Measurements from ENCODE around the gene FOXRED2. TPM values are rescaled to one million over a fixed set of nuclear protein-coding genes. Genes with fewer than 3 reads are reported as not detected.
"Not testable (repeated sequence)": the region's sequence is repeated elsewhere in the genome, so short reads cannot be mapped to it uniquely, and the experiment has no call there.

The FOXRED2 gene
- total RNA-seq, 4 donors from 2014 or later = 0.29 to 24.7 (median 9.5) TPM

- Histone ChIP-seq H3K4me1 (no peaks in the 10 kb centered on the region), H3K27me3 (peaks cover 0 to 4% of the 10 kb centered on the region in 2 donors), H3K27ac (peak within 1 kb of the TSS; percentile 90 to 97), H3K9me3 (no peaks in the 10 kb centered on the region), H3K36me3 (no peaks in the 10 kb centered on the region), H3K4me3 (peak within 1 kb of the TSS; percentile 79 to 81)
- peak; percentile 99 for DNase-seq
- intact Hi-C loops (cut with DNase I; ENCODE audit: low total_unique reads) = no loop called here
- TF ChIP-seq POLR2A (IDR thresholded peaks at IDR 0.05) = peak; percentile 47 to 77
- peak in 2 of 4 experiments; percentile 19 to 20 for TF ChIP-seq CTCF (IDR thresholded peaks at IDR 0.05)
These were observed 22.2 kb upstream of the FOXRED2 start, which contains the start of gene EIF3D for GRCh38 chr22:36528795-36529751. Gene EIF3D (minus strand): TSS chr22:36529166. CDS start chr22:36526121, 3,045 bp downstream.

GRCh38 chr22:36528341-36528740 is 21.5 kb upstream of the FOXRED2 start:
- no peaks in the 10 kb centered on the region for H3K9me3 ChIP-seq
- H3K4me3 ChIP-seq = peak overlapping the region; percentile 79 to 81
- intact Hi-C loops (cut with DNase I; ENCODE audit: low total_unique reads) = no loop called here
- peak overlapping the region; percentile 90 to 97 for H3K27ac ChIP-seq
- H3K36me3 ChIP-seq = no peaks in the 10 kb centered on the region
- H3K27me3 ChIP-seq = peaks cover 0 to 4% of the 10 kb centered on the region in 2 donors
- TF ChIP-seq CTCF (IDR thresholded peaks at IDR 0.05) = no peak
- no peak for TF ChIP-seq POLR2A (IDR thresholded peaks at IDR 0.05)
- DNase-seq = no peak
- H3K4me1 ChIP-seq = no peaks in the 10 kb centered on the region

GRCh38 chr22:36522662-36523061 is 15.8 kb upstream of the FOXRED2 start:
- Histone ChIP-seq H3K36me3 (no peaks in the 10 kb centered on the region), H3K27ac (no peak overlapping the region), H3K9me3 (no peaks in the 10 kb centered on the region), H3K27me3 (no peaks in the 10 kb centered on the region), H3K4me3 (no peak overlapping the region), H3K4me1 (no peaks in the 10 kb centered on the region)
- intact Hi-C loops (cut with DNase I; ENCODE audit: low total_unique reads) = no loop called here
- DNase-seq = no peak
- TF ChIP-seq POLR2A (IDR thresholded peaks at IDR 0.05) (no peak), CTCF (IDR thresholded peaks at IDR 0.05) (no peak)

GRCh38 chr22:36520423-36520822 is 13.6 kb upstream of the FOXRED2 start:
- Histone ChIP-seq H3K27me3 (no peaks in the 10 kb centered on the region), H3K27ac (no peak overlapping the region), H3K4me3 (no peak overlapping the region), H3K36me3 (no peaks in the 10 kb centered on the region), H3K9me3 (no peaks in the 10 kb centered on the region), H3K4me1 (no peaks in the 10 kb centered on the region)
- intact Hi-C loops (cut with DNase I; ENCODE audit: low total_unique reads) = no loop called here
- DNase-seq = no peak
- TF ChIP-seq POLR2A (IDR thresholded peaks at IDR 0.05) = no peak
- TF ChIP-seq CTCF (IDR thresholded peaks at IDR 0.05) = no peak

- intact Hi-C loops (cut with DNase I; ENCODE audit: low total_unique reads); H3K4me1 ChIP-seq; H3K4me3 ChIP-seq; H3K9me3 ChIP-seq; H3K27me3 ChIP-seq; H3K27ac ChIP-seq; H3K36me3 ChIP-seq; DNase-seq: not testable (repeated sequence)
These were observed 13.1 kb upstream of the FOXRED2 start for GRCh38 chr22:36519906-36520305.
